Sigmoid colon (tissue), 4 donors: ENCODE data around the gene NEBL.
A peak's percentile ranks its signal among the peaks of the same experiment; 100 is the strongest.

Experiments
- CTCF ChIP-seq, 4 experiments: fragments of 450-650 bp in 3 of 4; fragments of 200-600 bp in 1 of 4; IDR thresholded peaks; one replicate each; pipeline ENCODE4 v1.5.1; 2016 to 2019; ENCODE audit warnings: antibody characterized with exemption in 4 of 4, mild to moderate bottlenecking in 3 of 4, moderate library complexity in 2 of 4
- POLR2A ChIP-seq, 2 donors: fragments of 450-650 bp; IDR thresholded peaks; one replicate each; pipeline ENCODE4 v1.6.1; 2016; ENCODE audit warnings: antibody characterized with exemption in 2 of 2, mild to moderate bottlenecking in 2 of 2, moderate library complexity in 2 of 2
- POLR2AphosphoS5 ChIP-seq, 4 donors: sonication (generic); formaldehyde crosslinking; IDR thresholded peaks; one replicate each; pipeline ENCODE4 v1.6.1; 2017; ENCODE audit warnings: antibody characterized with exemption in 4 of 4

- TF ChIP-seq CTCF (IDR thresholded peaks at IDR 0.05) (peak in 2 of 4 experiments; percentile 10 to 40), POLR2AphosphoS5 (IDR thresholded peaks at IDR 0.05) (no peak), POLR2A (IDR thresholded peaks at IDR 0.05) (no peak)
Observed at GRCh38 chr10:20858292-20859124, 38.6 kb downstream of the NEBL start.
